Heart left ventricle (tissue), 13 donors: Measurements from ENCODE around the gene BRMS1L.

Experiments
- CTCF ChIP-seq, 12 donors: fragments of 200-600 bp; sonication (generic) in 4 of 12; IDR thresholded peaks; one replicate each; pipeline versions ENCODE4 v1.5.0 to v1.8.0; 2018 to 2022; ENCODE audit warnings: antibody characterized with exemption in 12 of 12, mild to moderate bottlenecking in 5 of 12
- POLR2A ChIP-seq, 2 donors: fragments of 450-650 bp; IDR thresholded peaks; one replicate each; pipeline ENCODE4 v1.6.1; 2017; ENCODE audit warnings: antibody characterized with exemption in 2 of 2, mild to moderate bottlenecking in 2 of 2, moderate library complexity in 2 of 2
- donor health status: ischemic (EF 13 %, LVEDD 7.1; RV severe dilation, severe dysfunction).
- donor health status: DM: no; HTN: yes; CAD: no.
- donor health status: DM: no; HTN: no; CAD: no.
- donor health status: ischemic (EF 25% LVEDD 6.9; RV normal size, moderate dysfunction).
- donor health status: ischemic (EF 25% LVEDD 5.7; RV mildly dilated, moderate dysfunction).
- donor health status: ischemic (EF 35%, LVEDD 5.7; RV mildly dilated, moderate dysfunction).
- donor health status: nonischemic (EF 11% LVEDD 7.7; RV severe dilation, severe dysfunction).
- donor health status: DM: yes; HTN: yes; CAD: no.
- donor health status: PGD.
- donor health status: ischemic (EF 29% LVEDD 5.4; RV normal size, mild dysfunction).
- donor health status: nonischemic (EF 23%, LVEDD 6.1; RV moderate dilation, normal function).

GRCh38 chr14:35819591-35820540, 6.3 kb upstream of the BRMS1L start:
- no peak for TF ChIP-seq POLR2A (IDR thresholded peaks at IDR 0.05)
- no peak for TF ChIP-seq CTCF (IDR thresholded peaks at IDR 0.05)
